Ovary (tissue), 9 donors: ENCODE results near the gene SMC5. TPM values are rescaled to one million over a fixed set of nuclear protein-coding genes. Genes with fewer than 3 reads are reported as not detected.

Source experiments
- DNase-seq, 5 donors: peaks; one replicate each; pipeline ENCODE4 v3.0.0-alpha.2; 2019 to 2020
- H3K27ac ChIP-seq, 2 donors: fragments of 200-600 bp; one replicate each; pipeline versions ENCODE4 v1.5.1 to v1.8.0; 2019 to 2022
- H3K27me3 ChIP-seq: fragments of 200-600 bp; one replicate; pipeline ENCODE4 v1.8.0; 2022
- H3K36me3 ChIP-seq: fragments of 200-600 bp; sonication (generic); one replicate; pipeline ENCODE4 v1.5.1; 2019
- H3K4me1 ChIP-seq: one replicate; pipeline ENCODE4 v1.8.1; 2013; ENCODE audit warnings: mild to moderate bottlenecking, moderate library complexity; ENCODE audit not compliant: insufficient read depth
- H3K4me3 ChIP-seq: fragments of 200-600 bp; sonication (generic); one replicate; pipeline ENCODE4 v1.5.1; 2017
- H3K9me3 ChIP-seq, 2 donors: fragments of 200-600 bp in 1 of 2; sonication (generic) in 1 of 2; one replicate each; pipeline versions ENCODE4 v1.5.1 to v1.8.1; 2013 to 2019; ENCODE audit warnings: mild to moderate bottlenecking in 1 of 2, moderate library complexity in 1 of 2
- EP300 ChIP-seq: sonication (generic); formaldehyde crosslinking; IDR thresholded peaks from one replicate; pipeline ENCODE4 v1.6.1; 2017; ENCODE audit warnings: antibody characterized with exemption
- POLR2A ChIP-seq: fragments of 450-650 bp; IDR thresholded peaks from one replicate; pipeline ENCODE4 v1.6.1; 2017; ENCODE audit warnings: antibody characterized with exemption, mild to moderate bottlenecking, moderate library complexity
- WGBS, 3 donors: extraction: QIAGEN DNeasy Blood & Tissue Kit in 1 of 3; methylation state at CpG; one replicate each; pipeline versions ENCODE4 v1.1.5 to v1.1.7; 2013 to 2017; 5-methylcytosine and 5-hydroxymethylcytosine counted together
- intact Hi-C, 4 donors: fragments of 100-400 bp; cut with DNase I; formaldehyde crosslinking; loops; one replicate each; pipeline versions ENCODE4 v1.11.0 to v1.15.1; 2022 to 2023
- polyA plus RNA-seq, 2 donors: library from polyadenylated mRNA; stranded (reverse); fragments of 200-250 nt in 1 of 2; fragments of 350-450 nt in 1 of 2; fragmentation: Illumina TruSeq in 1 of 2; extraction: RNeasy Lipid Tissue Mini Kit (QIAGEN cat#74804) in 1 of 2; gene quantifications; one replicate each; pipeline ENCODE4 v1.2.3, GENCODE V29; 2013 to 2014
- total RNA-seq, 7 donors: library from RNA; depleted of rRNA in 2 of 7; stranded (reverse); fragments of >200 nt in 2 of 7; fragmentation: NEBNext Ultra II Directional in 3 of 7; extraction: Animal tissue kit (Norgen Biotek cat#: 25700) in 3 of 7; gene quantifications; one replicate each; pipeline versions ENCODE4 v1.1.0 to v1.2.4, GENCODE V29; 2016 to 2023
- TF ChIP-seq, protein P1 (sequence below), 3 donors: fragments of 450-650 bp in 2 of 3; fragments of 200-600 bp in 1 of 3; IDR thresholded peaks; one replicate each; pipeline versions ENCODE4 v1.5.1 to v1.8.0; 2016 to 2022; ENCODE audit warnings: antibody characterized with exemption in 3 of 3, mild to moderate bottlenecking in 1 of 3
- donor health status: DM: no; HTN: no; CAD: no; lungs with moderate emphysema.
- donor health status: DM: no; HTN: no; CAD: no.
- donor health status: Bipolar disorder and iron deficiency.
- donor health status: DM: yes; HTN: yes; CAD: no.
- donor health status: DM: no; HTN: no; CAD: no.
- donor health status: DM: yes; HTN: yes; CAD: no.

Gene SMC5
- total and polyA plus RNA-seq, 9 donors = 19.5 to 55.8 (median 46.1) TPM

GRCh38 chr9:70256123-70256551 lies 2.6 kb upstream of the SMC5 start:
- intact Hi-C loops = loop anchor here in 1 of 4 donors (10.0 kb wide), 2 partner anchors 131 to 149 kb away; no protein-coding TSS in a partner anchor
- peak overlapping the region in 1 of 2 donors; percentile 95 for H3K27ac ChIP-seq
- H3K27me3 ChIP-seq = no peaks in the 10 kb centered on the region
- TF ChIP-seq POLR2A (no peak), EP300 (no peak)
- TF ChIP-seq, protein P1, sequence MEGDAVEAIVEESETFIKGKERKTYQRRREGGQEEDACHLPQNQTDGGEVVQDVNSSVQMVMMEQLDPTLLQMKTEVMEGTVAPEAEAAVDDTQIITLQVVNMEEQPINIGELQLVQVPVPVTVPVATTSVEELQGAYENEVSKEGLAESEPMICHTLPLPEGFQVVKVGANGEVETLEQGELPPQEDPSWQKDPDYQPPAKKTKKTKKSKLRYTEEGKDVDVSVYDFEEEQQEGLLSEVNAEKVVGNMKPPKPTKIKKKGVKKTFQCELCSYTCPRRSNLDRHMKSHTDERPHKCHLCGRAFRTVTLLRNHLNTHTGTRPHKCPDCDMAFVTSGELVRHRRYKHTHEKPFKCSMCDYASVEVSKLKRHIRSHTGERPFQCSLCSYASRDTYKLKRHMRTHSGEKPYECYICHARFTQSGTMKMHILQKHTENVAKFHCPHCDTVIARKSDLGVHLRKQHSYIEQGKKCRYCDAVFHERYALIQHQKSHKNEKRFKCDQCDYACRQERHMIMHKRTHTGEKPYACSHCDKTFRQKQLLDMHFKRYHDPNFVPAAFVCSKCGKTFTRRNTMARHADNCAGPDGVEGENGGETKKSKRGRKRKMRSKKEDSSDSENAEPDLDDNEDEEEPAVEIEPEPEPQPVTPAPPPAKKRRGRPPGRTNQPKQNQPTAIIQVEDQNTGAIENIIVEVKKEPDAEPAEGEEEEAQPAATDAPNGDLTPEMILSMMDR (IDR thresholded peaks at IDR 0.05) = no peak
- H3K36me3 ChIP-seq = no peaks in the 10 kb centered on the region
- no peaks in the 10 kb centered on the region for H3K9me3 ChIP-seq
- 11 to 14% (median 11%) methylated on average over 7 of the region's 7 CpGs for WGBS, 3 donors
- peaks cover 14% of the 10 kb centered on the region for H3K4me1 ChIP-seq
- H3K4me3 ChIP-seq = peak overlapping the region; percentile 61
- no peak for DNase-seq

DNA sequence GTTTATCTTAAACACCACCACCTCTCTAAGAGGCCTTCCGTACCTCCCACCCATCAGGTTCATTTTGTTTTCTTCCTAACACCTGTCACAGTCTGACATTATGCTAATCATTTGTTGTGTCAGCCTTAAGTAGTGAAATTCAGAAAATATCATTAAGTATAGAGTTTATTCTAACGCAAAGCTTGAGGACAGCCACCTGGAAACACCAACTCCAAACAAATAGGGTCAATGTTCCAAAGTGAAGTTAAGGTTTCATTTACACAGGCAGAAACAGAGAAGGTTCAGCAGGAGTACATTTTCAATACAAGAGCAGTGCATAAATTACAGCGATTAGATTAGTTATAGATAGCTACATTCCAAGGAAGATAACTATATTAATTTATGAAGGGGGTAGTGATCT lies 1.3 kb upstream of the SMC5 start:
- Histone ChIP-seq H3K27ac (peak overlapping the region; percentile 82 to 95), H3K36me3 (no peaks in the 10 kb centered on the region), H3K9me3 (no peaks in the 10 kb centered on the region), H3K27me3 (no peaks in the 10 kb centered on the region), H3K4me3 (peak overlapping the region; percentile 61), H3K4me1 (peaks cover 22% of the 10 kb centered on the region)
- TF ChIP-seq EP300 (no peak), POLR2A (no peak)
- TF ChIP-seq, protein P1 (IDR thresholded peaks at IDR 0.05) = no peak
- DNase-seq = no peak
- intact Hi-C loops = loop anchor here in 1 of 4 donors (10.0 kb wide), 2 partner anchors 133 to 147 kb away; no protein-coding TSS in a partner anchor
- WGBS, 3 donors = 16 to 40% (median 24%) methylated on average over 3 of the region's 3 CpGs

DNA sequence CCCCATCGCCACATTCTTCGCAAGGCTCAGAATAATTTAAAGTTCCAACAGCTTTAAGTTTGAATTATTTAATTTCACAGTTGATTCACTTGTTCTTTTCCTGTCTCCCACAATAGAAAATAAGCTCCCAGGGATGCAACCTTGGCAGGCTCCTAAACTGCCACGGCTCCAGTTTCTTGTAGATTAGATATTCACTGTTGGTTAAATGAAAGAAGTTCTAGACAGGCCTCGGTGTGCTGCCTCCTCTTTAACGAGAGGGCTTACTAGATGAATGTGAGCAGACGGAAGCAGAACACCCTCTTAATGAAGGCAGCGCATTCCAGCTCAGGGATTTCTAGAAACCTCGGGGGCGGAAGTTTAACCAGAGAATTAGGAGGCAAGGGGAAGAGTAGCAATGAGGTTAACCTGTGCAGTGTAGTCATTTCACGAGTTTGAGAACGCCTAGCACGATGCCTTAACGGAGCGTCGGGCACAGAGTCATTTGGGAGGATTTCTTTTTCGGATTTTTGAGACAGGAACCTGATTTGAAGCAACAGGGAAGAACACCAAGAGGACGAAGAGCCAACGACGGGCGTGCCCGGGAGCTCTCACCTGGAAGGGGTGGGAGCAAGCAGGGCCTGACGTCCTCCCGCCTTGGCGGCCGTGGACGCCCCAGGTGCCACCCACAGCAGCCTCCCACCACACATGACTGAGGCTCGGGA lies 637 bp upstream of the SMC5 start:
- Histone ChIP-seq H3K27me3 (no peaks in the 10 kb centered on the region), H3K4me3 (peak overlapping the region; percentile 61), H3K27ac (peak overlapping the region; percentile 82 to 95), H3K9me3 (no peaks in the 10 kb centered on the region), H3K4me1 (peaks cover 22% of the 10 kb centered on the region), H3K36me3 (no peaks in the 10 kb centered on the region)
- WGBS, 3 donors = 4 to 5% (median 4%) methylated on average over 26 to 27 of the region's 27 CpGs
- no peak for TF ChIP-seq POLR2A
- no peak for TF ChIP-seq EP300
- TF ChIP-seq, protein P1 (IDR thresholded peaks at IDR 0.05) = no peak
- peak in 4 of 5 donors; percentile 36 to 55 (median 48) for DNase-seq
- intact Hi-C loops = loop anchor here in 1 of 4 donors (10.0 kb wide), 2 partner anchors 133 to 147 kb away; no protein-coding TSS in a partner anchor

GRCh38 chr9:70259512-70259802 lies 679 bp downstream of the SMC5 start:
- Histone ChIP-seq H3K4me1 (peaks cover 25% of the 10 kb centered on the region), H3K27ac (peak overlapping the region in 1 of 2 donors; percentile 95), H3K4me3 (peak overlapping the region; percentile 61), H3K9me3 (no peaks in the 10 kb centered on the region), H3K36me3 (no peaks in the 10 kb centered on the region), H3K27me3 (no peaks in the 10 kb centered on the region)
- intact Hi-C loops = loop anchor here in 1 of 4 donors (10.0 kb wide), 2 partner anchors 135 to 145 kb away; no protein-coding TSS in a partner anchor
- DNase-seq = no peak
- WGBS, 3 donors = 0% methylated on average over 10 of the region's 10 CpGs
- TF ChIP-seq, protein P1 (IDR thresholded peaks at IDR 0.05) = no peak
- TF ChIP-seq POLR2A (no peak), EP300 (no peak)
